HG02571 (cell line): ENCODE data around the gene TTC7B.

Source experiments
- ATAC-seq: cut with Tn5 transposase; IDR thresholded peaks from one replicate; pipeline ENCODE4 v1.9.1; 2021; ENCODE audit warnings: mild to moderate bottlenecking, moderate library complexity; ENCODE audit not compliant: unreplicated experiment

TTC7B gene

GRCh38 chr14:90777830-90778485 lies 38.3 kb downstream of the TTC7B start:
- ATAC-seq, result no peak

GRCh38 chr14:90777358-90777757 lies 38.9 kb downstream of the TTC7B start:
- ATAC-seq, result no peak

GRCh38 chr14:90775441-90775840 lies 40.8 kb downstream of the TTC7B start:
- no peak for ATAC-seq

GRCh38 chr14:90774316-90774715 lies 41.9 kb downstream of the TTC7B start:
- no peak for ATAC-seq

DNA sequence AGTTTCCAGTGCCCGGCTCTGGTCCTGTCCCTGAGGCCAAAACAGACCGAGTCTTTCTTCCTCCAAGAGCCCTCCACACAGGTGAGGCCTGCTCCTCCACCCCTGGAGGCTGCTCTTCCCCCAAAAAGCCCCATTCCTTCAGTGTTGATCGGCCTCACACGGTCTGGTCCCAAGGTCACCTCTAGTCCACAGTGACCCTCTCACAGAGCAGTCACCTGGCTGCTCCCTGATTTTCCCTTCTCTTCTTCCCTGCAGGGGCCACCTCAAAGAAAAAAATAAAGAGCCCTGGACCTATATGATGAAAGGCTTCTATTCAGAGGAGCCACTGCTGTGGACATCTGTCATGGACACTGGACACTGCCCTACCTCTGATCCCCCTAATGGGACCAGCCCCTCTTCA lies 42.5 kb downstream of the TTC7B start:
- ATAC-seq, result no peak

DNA sequence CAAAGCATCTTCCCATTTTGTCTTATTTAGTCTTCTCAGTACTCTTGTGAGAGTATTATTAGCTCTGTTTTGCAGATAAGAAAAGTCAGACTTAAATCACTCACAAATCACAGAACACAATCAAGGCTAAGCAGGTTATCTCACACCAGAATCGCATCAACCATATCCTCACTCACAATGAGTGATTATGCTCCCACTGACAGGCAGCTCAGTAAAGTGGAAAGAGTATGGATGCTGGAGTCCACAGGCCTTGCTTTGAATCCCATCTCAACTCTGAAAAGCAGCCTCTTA lies 43.1 kb downstream of the TTC7B start:
- no peak for ATAC-seq

DNA sequence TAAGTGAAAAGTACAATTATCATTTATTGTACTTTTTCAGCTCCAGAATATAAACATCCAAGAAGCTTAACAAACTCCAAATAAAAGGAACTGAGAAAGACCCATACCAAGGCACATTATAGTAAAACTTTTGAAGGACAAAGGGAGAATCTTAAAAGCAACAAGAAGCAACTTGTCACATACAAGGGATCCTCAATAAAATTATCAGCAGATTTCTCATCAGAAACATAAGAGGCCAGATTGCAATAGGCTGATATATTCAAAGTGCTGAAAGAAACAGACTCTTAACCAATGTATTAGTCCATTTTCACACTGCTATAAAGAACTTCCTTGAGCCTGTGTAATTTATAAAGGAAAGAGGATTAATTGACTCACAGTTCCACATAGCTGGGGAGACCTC lies 48.3 kb downstream of the TTC7B start:
- no peak for ATAC-seq

GRCh38 chr14:90760591-90761316 lies 55.5 kb downstream of the TTC7B start:
- no peak for ATAC-seq

- ATAC-seq, result no peak
These were observed 56.2 kb downstream of the TTC7B start for GRCh38 chr14:90760078-90760444.

DNA sequence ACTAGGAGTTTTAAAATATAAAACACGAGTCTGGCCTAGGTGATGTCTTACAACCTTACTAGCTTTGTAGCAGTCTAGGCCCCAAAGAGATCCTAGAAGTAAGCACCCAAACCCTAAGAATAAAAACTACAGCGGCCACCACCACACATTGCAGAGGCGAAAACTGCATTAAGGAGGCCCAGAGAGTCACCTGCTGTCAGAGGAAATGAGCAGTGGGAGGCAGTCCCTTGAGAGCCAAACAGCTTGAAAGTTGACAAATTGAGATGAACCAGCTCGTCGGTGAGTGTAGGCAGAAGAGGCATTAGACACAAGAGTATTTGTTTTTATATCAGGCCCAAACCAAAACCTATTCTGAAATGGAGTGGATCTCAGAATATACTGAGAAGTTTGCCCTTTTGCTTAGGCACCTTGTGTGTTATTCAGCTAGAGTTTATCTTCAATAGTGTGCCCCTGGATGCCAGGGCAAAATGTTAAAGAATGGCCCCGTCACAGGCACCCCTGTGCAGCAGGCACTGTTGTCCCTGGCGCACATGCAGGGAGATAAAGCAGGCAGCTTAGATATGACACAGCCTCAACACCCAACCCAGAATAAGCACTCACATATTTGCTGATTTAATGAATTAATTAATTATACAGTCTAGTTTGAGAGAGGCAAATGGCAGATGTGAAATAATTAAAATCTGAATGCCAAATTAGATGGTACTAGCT lies 56.7 kb downstream of the TTC7B start:
- no peak for ATAC-seq

- ATAC-seq, result peak; percentile 25
These were observed 57.3 kb downstream of the TTC7B start for GRCh38 chr14:90758959-90759358.

GRCh38 chr14:90758028-90758889 lies 58.0 kb downstream of the TTC7B start:
- ATAC-seq, result peak; percentile 84

DNA sequence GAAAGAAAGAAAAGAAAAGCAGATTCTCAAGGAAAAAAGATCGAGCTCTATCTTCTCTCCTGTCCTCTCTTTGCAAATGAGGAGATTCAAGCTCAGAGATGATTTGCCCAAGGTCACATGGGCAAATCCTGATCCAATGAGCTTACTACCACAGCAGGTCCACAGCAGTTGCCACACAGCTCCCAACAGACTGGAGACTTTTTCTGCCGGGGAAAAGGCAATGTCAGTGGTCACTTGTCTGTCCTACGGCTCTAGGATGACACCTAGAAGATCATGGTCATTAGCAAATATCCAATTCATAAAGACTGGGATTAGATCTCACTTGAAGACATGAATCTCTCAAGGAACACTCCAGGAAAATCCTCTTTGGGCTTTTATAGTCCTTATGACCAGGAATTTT lies 58.8 kb downstream of the TTC7B start:
- ATAC-seq, result no peak

DNA sequence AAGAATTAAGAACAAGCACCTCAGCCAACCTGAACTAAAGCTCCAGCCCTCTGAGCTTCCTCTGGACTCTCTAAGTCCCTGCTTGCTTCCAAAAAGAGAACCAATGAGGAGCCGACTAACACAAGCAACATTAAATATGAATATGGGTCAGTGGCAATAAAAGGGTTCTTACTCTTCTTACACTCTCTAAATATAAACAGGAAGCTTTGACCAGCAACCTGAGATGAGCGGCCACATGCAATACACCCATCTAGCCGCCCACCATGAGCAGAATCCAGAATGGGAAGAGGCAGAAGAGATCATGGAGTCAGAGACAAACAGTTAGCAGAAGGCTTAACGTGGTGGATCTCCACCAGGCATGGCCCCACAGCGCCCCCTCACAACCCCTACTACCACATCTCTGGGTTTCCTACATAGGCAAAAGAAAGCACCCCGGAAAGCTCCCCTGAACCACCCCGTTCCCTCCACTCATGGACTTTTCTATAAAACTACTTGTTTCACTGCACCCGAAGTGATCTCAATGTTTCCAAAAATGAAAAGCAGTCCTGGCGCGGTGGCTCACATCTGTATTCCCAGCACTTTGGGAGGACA lies 59.4 kb downstream of the TTC7B start:
- no peak for ATAC-seq

DNA sequence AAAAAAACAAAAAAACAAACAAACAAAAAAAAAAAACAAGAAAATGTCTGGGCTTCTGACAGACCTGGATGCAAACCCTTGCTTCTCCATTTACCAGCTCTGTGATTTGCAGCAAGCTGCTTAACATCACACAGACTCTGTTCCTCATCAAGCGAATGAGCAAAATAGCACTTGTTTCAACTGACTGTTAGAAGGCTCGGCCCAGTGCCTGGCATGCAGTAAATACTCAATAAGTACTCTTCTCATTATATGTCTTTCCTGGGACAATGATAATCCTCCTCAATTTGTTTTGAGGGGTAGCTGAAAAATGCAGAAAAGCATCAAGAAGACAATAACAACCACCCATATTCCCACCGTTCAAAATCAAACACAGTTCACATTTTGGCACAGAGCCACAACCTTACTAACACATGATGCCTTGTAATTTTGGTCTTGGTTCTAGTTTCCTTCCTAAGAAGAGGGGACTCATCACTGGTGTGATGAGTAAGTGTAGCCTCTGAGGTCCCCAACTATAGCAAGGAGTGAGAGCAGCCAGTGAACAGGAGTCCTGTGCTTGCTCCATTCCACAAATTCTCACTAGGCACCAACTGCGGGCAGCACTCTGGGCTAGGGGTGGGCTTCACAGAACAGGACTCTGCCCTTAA lies 60.4 kb downstream of the TTC7B start:
- no peak for ATAC-seq

DNA sequence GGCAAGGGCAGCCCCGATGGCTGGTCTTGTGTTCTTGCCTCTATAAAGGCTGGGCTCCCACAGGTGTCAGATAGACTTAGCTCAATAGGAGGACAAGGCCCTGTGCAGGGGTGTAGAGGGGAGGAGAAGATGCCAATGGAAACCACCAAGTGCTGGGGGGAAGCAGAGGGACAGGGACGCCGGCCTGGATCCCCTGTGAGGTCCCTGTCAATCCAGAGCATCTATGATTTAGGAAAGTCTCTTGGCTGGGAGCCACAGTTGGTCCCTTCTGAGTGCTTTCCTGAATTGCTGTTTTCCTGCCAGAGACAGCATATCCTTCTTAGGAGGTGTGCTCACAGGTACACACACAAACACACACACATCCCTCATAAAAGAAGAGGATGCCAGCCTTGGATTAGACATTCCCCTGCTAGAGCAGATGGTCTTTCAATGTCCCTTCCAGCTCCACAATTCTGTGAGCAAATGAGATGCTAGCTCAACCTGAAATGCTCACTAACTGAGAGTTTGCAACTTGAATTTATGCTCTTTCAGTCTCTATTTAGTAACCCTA lies 62.7 kb downstream of the TTC7B start:
- ATAC-seq, result no peak

DNA sequence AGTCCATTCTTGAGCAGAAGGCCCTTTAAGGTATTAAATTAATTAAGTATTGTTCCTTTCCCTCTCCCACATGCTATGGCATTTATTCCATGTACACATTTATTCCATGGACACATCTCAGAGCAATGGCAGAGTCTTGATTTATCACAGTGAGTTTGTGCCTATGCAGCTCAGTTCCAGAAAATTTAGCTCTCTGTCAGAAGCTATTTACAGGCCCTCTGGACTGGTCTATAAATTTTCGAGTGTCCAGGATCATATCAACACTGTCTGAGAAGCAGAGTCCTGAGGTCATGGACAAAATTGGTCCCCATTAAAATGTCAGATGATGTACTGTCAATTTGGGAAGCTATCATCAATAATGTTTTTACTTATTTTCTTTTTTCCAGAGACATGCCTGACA lies 65.5 kb downstream of the TTC7B start:
- no peak for ATAC-seq

- ATAC-seq, result no peak
These were observed 66.0 kb downstream of the TTC7B start for GRCh38 chr14:90750191-90750590.

DNA sequence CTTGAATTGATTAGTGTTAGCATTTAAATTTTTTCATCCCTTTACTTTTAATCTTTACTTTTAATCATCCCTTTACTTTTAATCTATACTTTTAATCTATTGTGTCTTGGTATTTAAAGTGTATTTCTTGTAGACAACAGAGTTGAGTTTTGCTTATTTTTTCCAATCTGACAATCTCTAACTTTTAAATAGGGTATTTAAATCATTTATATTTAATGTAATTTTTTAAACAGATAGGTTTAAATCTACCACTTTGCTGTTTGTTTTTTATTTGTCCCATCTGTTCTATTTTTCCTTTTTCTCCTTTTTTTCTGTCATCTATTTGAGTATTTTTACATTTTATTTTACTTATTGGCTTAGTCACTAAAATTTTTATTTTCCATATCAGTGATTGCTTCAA lies 68.3 kb downstream of the TTC7B start:
- no peak for ATAC-seq

DNA sequence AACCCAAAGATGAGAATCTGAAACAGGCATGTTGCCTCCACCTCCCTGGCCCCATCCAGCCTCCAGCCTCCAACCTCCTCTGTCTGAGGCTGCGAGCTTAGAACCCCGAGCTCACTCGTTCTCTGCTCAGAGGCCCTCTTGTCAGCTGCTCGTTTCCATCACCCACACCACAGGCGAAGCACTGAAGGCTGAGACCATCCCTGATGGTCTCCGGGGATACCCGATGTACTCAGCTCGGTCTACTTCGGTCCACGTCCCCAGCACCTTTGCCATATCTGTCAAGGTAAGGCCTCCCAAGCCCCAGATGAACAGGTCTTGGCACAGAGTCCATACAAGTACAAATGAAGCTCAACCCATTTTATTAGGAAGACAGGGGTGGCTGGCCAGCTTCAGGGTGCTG lies 72.4 kb downstream of the TTC7B start:
- no peak for ATAC-seq
